Activated naive CD8-positive, alpha-beta T cell treated with anti-CD3 and anti-CD28 coated beads, Interleukin-2, amount 10 ng/mL, durations not matched to agents 7 days and 5 days (primary cell): ENCODE data around the gene MRGPRF. TPM values are rescaled to one million over a fixed set of nuclear protein-coding genes. Genes with fewer than 3 reads are reported as not detected.

Source experiments
- ATAC-seq: fragments of 150-1000 bp; cut with Tn5 transposase; one replicate; pipeline ENCODE4 v1.10.0; 2021; ENCODE audit warnings: low read depth, moderate library complexity
- POLR2A ChIA-PET: fragments of 350-600 bp; sonication (Branson Sonifier 250); formaldehyde crosslinking; loops from one replicate; lab custom pipeline; 2021; ENCODE audit warnings: antibody characterized with exemption; lab: Charles Lee
- DNase-seq: peaks from one replicate; pipeline ENCODE4 v3.0.0; 2021
- H3K27ac Mint-ChIP-seq: one replicate; pipeline ENCODE4 v1.8.0; 2022; ENCODE audit warnings: mild to moderate bottlenecking, mixed read lengths
- H3K27me3 Mint-ChIP-seq: one replicate; pipeline ENCODE4 v1.8.0; 2022; ENCODE audit warnings: mild to moderate bottlenecking, moderate library complexity, mixed read lengths
- H3K36me3 Mint-ChIP-seq: one replicate; pipeline ENCODE4 v1.8.0; 2021; ENCODE audit warnings: mild to moderate bottlenecking, mixed read lengths
- H3K4me1 Mint-ChIP-seq: one replicate; pipeline ENCODE4 v1.8.0; 2021; ENCODE audit warnings: mixed read lengths
- H3K4me3 Mint-ChIP-seq: one replicate; pipeline ENCODE4 v1.8.0; 2022; ENCODE audit warnings: mild to moderate bottlenecking, moderate library complexity, mixed read lengths
- H3K9me3 Mint-ChIP-seq: one replicate; pipeline ENCODE4 v1.8.0; 2021; ENCODE audit warnings: mixed read lengths
- total RNA-seq, 2 experiments: library from RNA; stranded (reverse); gene quantifications; one replicate each; pipeline ENCODE4 v1.2.3, GENCODE V29; 2021

Gene MRGPRF
- total RNA-seq, 2 experiments from 2014 or later, result not detected

DNA sequence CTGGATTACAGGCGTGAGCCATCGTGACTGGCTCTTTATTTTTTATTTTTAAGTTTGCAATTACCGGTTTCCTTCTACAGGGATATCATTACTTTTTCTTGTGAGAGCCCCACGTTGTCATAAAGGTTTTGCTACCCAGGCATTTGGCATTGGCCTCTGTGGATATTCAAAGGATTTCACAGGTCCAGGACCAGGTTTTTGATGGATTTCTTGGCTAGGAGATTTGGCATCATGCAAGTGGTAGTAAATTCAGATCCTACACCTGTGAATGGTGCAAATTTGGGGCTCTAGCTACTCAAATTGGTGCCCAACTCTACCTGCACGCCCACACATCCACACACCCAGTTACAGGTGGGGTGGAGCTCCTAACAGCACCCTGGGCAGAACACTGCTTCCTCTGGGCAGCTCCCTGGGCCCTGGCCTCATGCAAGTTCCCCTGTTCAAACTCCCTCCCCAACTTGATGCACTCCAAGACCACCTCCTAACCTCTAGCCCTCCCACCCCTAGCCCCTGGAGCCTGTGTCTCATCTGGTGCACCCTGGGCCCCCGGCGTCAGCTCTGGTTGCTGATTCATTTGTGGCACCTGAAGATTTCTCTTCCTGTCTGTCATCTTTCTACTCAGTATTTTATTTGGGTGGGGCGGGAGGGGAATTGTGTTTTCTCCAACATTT lies 23.0 kb downstream of the MRGPRF start:
- POLR2A ChIA-PET, result no interaction called here
- peak; percentile 24 for DNase-seq
- Mint-ChIP-seq H3K27ac (no peak overlapping the region), H3K27me3 (peaks cover 45% of the 10 kb centered on the region), H3K4me3 (no peak overlapping the region), H3K9me3 (no peaks in the 10 kb centered on the region), H3K4me1 (no peaks in the 10 kb centered on the region), H3K36me3 (no peaks in the 10 kb centered on the region)
- ATAC-seq, result no peak

DNA sequence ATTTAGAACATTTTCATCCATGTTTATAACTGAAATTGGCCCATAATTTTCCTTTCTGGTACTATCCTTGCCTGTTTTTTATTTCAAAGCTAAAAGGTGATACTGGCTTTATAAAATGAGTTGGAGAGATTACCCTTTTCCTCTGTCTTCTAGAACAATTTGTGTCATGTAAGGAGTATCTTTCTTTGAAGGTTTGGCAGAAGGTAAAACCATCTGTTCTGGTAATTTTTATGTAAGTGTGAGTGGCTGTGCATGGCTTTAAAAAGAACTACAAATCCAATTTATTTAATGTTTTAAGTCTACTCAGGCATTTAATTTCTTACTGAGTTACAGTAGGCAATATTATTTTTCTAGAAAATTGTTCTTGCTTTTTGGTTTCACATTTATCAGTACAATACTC lies 24.6 kb downstream of the MRGPRF start:
- Mint-ChIP-seq H3K4me1 (no peaks in the 10 kb centered on the region), H3K27me3 (peaks cover 47% of the 10 kb centered on the region), H3K9me3 (no peaks in the 10 kb centered on the region), H3K27ac (no peak overlapping the region), H3K36me3 (no peaks in the 10 kb centered on the region), H3K4me3 (no peak overlapping the region)
- POLR2A ChIA-PET, result no interaction called here
- ATAC-seq (no peak), DNase-seq (no peak)

DNA sequence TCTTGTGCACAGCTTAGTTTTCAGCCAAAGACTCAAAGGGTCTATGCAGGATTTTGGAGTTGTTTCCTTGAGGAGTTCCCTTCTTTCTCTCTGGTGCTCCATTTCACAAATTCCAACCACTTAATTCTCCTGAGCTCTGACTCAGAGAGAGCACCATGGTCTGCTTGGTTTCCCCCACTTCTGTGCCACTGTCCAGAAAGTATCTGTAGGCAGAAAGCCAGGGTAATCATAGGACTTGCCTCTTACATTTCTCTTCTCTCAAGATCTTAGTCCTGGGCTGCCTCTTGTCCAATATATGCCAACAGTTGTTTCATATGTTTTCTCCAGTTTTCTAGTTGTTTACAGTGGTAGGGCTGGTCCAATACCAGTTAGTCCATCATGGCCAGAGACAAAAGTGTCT lies 25.8 kb downstream of the MRGPRF start:
- no peak overlapping the region for H3K4me3 Mint-ChIP-seq
- no peak for DNase-seq
- ATAC-seq, result no peak
- no peak overlapping the region for H3K27ac Mint-ChIP-seq
- no peaks in the 10 kb centered on the region for H3K9me3 Mint-ChIP-seq
- POLR2A ChIA-PET, result no interaction called here
- H3K27me3 Mint-ChIP-seq, result peaks cover 48% of the 10 kb centered on the region
- H3K36me3 Mint-ChIP-seq, result no peaks in the 10 kb centered on the region
- no peaks in the 10 kb centered on the region for H3K4me1 Mint-ChIP-seq

DNA sequence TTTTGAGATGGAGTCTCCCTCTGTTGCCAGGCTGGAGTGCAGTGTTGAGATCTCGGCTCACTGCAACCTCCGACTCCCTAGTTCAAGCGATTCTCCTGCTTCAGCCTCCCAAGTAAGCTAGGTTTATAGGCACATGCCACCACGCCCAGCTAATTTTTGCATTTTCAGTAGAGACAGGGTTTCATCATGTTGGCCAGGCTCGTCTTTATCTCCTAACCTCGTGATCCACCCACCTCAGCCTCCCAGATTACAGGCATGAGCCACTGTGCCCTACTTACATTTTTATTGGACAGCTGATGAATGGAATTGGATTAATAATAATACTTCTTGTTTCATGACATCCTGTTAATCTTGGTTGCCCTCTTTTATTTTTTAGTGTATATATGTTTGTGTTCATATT lies 29.2 kb downstream of the MRGPRF start:
- H3K36me3 Mint-ChIP-seq, result no peaks in the 10 kb centered on the region
- DNase-seq (no peak), ATAC-seq (no peak)
- POLR2A ChIA-PET, result interaction anchor here (0.7 kb wide), 1 partner anchor 447 kb away, joined by 3 read pairs; no protein-coding TSS in a partner anchor
- H3K27ac Mint-ChIP-seq, result no peak overlapping the region
- H3K4me3 Mint-ChIP-seq, result no peak overlapping the region
- H3K9me3 Mint-ChIP-seq, result no peaks in the 10 kb centered on the region
- H3K27me3 Mint-ChIP-seq, result peaks cover 32% of the 10 kb centered on the region
- H3K4me1 Mint-ChIP-seq, result no peaks in the 10 kb centered on the region

DNA sequence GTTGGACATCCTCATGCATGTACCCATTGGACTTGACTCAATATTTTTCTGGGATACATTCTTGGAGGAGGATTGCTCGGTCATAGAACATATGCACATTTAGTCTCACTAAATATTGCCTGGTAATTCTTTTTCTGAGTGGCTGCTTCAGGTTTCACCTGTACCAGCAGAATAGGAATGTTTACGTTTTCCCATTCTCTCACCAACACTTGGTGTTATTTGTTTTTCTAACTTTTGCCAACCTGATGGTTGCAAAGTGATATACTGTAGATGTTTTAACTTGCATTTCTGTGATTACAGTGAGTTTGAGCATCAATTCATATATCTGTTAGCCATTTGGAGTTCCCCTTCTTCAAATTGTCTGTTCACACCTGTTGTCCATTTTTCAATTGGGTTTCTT lies 30.9 kb downstream of the MRGPRF start:
- H3K36me3 Mint-ChIP-seq, result no peaks in the 10 kb centered on the region
- H3K4me3 Mint-ChIP-seq, result no peak overlapping the region
- H3K27ac Mint-ChIP-seq, result no peak overlapping the region
- POLR2A ChIA-PET, result no interaction called here
- no peaks in the 10 kb centered on the region for H3K4me1 Mint-ChIP-seq
- peaks cover 20% of the 10 kb centered on the region for H3K27me3 Mint-ChIP-seq
- DNase-seq (no peak), ATAC-seq (no peak)
- H3K9me3 Mint-ChIP-seq, result no peaks in the 10 kb centered on the region

DNA sequence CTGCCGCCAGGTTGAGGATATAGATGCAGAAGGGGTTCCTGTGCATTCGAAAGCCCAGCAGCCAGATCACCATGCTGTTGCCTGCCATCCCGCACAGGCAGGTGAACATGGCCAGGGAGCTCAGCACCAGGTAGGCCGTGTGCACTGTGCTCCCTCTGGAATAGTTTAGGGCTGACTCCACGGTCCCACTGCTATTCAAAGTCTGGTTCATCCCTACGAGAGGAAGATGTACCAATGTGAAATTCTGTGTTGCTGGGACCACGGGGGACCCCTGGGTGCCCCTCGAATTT lies 32.3 kb downstream of the MRGPRF start, which contains the start of gene MRGPRD:
Gene MRGPRD (minus strand): TSS at position 211 of the 290 bp plus-strand sequence. CDS start 0 bp downstream, at position 211.
- H3K27ac Mint-ChIP-seq, result no peak within 1 kb of the TSS
- H3K36me3 Mint-ChIP-seq, result no peaks in the 10 kb centered on the region
- H3K27me3 Mint-ChIP-seq, result peaks cover 15% of the 10 kb centered on the region
- no peaks in the 10 kb centered on the region for H3K9me3 Mint-ChIP-seq
- ATAC-seq, result no peak
- no peak within 1 kb of the TSS for H3K4me3 Mint-ChIP-seq
- peak; percentile 2 for DNase-seq
- H3K4me1 Mint-ChIP-seq, result no peaks in the 10 kb centered on the region
- POLR2A ChIA-PET, result no interaction called here

DNA sequence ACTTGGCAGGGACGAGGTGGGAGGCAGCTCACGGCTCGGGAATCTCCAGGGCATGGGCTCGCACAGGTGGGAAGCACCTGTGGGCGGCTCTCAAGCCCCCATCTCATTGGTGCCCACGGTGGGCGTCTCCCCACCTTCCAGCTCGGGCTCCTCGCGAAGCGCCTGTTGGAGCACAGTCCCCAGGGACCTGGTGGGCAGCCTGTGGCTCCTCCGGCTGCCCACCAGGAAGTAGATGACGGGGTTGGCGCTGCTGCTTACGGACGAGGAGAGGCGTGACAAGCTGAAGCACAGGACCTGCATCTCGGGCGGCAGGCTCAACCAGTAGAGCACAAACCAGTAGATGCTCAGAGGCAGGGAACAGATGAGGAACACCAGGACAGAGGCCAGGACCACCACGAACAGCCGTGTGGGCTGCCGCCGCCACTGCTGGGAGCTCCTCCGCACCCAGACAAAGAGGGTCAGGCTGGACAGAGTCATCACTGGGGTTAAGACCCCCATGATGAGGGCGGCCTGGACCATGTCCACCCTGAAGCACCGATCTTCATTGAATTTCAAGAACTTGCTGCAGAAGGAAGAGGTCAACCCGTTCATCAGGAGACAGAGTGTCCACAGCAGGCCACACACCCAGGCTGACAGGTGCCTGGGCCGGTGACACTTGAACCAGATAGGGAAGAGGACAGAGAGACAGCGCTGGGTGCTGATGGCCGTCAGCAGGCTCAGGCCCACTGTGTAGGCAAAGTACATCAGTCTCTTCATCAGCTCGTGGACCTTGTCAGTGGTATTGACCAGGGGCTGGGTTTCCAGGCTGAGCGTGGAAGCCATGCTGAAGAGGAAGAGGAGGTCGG lies 32.9 kb downstream of the MRGPRF start:
- DNase-seq, result peak; percentile 7
- no peak overlapping the region for H3K4me3 Mint-ChIP-seq
- H3K27ac Mint-ChIP-seq, result no peak overlapping the region
- ATAC-seq, result no peak
- POLR2A ChIA-PET, result no interaction called here
- no peaks in the 10 kb centered on the region for H3K9me3 Mint-ChIP-seq
- no peaks in the 10 kb centered on the region for H3K4me1 Mint-ChIP-seq
- no peaks in the 10 kb centered on the region for H3K36me3 Mint-ChIP-seq
- H3K27me3 Mint-ChIP-seq, result peaks cover 11% of the 10 kb centered on the region

DNA sequence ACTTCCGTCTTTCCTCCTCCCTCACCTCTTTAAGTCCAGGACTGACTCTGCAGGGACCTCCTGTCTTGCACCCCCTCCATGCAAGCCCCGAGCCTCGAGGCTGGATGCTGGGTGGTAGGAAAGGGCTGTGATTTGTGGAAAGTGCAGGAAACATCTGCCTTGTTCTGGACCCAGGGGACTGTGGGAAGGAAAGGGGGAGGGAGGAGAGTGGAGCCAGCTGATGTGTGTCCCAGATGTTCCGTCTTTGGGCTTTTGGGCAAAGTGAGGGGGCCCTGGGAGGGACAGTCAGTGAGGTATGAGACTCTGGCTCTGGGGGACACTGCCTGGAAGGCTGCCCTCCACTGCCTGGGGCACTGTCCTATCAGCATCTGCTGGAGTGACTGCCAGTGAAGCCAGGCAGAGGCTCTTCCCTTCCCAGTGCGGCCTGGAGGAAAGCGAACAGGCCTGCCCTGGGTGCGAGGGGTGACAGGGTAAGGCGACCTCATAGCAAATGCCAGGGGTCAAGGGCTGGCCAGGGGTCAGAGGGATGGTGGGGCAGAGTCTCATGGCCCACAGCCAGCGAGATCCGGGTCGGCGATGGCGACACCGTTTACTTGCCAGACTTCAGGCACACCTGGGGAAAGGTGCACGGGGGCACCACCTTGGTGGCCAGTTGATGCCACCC lies 34.0 kb downstream of the MRGPRF start:
- no peak overlapping the region for H3K27ac Mint-ChIP-seq
- POLR2A ChIA-PET, result no interaction called here
- DNase-seq, result peak; percentile 18
- no peak overlapping the region for H3K4me3 Mint-ChIP-seq
- H3K36me3 Mint-ChIP-seq, result no peaks in the 10 kb centered on the region
- peaks cover 3% of the 10 kb centered on the region for H3K4me1 Mint-ChIP-seq
- H3K9me3 Mint-ChIP-seq, result no peaks in the 10 kb centered on the region
- ATAC-seq, result no peak
- H3K27me3 Mint-ChIP-seq, result peaks cover 9% of the 10 kb centered on the region

DNA sequence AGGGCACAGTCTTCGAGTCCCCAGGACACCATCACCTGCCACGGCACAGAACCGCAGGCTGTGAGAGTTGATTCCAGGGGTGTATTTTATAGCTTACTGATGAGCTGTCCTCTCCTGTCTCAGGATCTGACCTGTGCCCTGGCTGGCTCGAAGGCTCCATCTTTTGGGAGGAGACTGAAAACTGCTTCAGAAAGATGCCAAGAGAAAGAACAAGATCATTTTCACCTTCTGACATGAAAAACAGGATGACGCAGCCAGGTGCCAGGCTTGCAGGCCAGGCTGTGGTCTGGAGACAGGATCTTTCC lies 34.5 kb downstream of the MRGPRF start:
- ATAC-seq, result no peak
- no peaks in the 10 kb centered on the region for H3K9me3 Mint-ChIP-seq
- H3K27ac Mint-ChIP-seq, result no peak overlapping the region
- no peak overlapping the region for H3K4me3 Mint-ChIP-seq
- peaks cover 8% of the 10 kb centered on the region for H3K27me3 Mint-ChIP-seq
- POLR2A ChIA-PET, result no interaction called here
- peaks cover 3% of the 10 kb centered on the region for H3K4me1 Mint-ChIP-seq
- no peaks in the 10 kb centered on the region for H3K36me3 Mint-ChIP-seq
- DNase-seq, result no peak

DNA sequence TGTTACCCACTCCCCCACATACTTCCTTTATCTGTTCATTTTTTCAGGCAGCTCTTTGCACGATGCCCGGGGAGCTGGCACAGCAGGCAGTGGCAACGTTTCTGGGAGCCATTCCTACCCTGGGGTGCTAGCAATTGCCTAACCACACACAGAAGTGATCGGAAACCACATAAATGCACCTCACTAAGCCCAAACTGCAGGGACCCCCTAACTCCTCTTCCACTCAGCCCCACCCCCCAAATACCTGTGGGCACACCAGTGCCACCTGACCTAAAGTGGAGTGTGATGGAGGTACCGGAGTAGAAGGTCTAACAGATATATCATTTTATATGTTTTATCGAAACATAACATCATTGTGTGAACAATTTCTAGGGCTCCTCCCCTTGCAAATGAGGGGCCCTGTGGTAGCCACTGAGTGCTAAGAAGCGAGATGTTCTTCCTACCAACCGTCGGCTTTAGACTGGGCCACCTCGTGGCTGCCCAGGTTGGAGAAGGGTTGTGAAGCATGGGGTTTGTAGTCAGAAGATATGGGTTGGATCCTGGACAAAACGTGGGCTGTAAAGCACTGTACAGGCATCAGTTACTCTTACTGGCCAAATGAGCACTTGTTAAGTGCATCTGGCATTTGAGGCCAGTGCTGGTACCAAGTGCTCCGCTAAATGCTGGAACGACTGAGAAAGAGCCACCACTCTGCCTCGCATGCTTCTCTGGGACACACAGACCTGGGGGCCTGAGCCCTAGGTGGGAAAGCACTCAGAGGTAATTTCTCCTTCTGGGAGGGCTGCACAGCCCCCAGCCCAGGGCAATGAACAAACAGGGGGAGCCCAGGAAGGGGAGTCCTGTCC lies 35.0 kb downstream of the MRGPRF start:
- DNase-seq (peak; percentile 15), ATAC-seq (no peak)
- Mint-ChIP-seq H3K36me3 (no peaks in the 10 kb centered on the region), H3K4me3 (no peak overlapping the region), H3K9me3 (no peaks in the 10 kb centered on the region), H3K4me1 (peaks cover 3% of the 10 kb centered on the region), H3K27ac (no peak overlapping the region), H3K27me3 (peaks cover 7% of the 10 kb centered on the region)
- POLR2A ChIA-PET, result no interaction called here

DNA sequence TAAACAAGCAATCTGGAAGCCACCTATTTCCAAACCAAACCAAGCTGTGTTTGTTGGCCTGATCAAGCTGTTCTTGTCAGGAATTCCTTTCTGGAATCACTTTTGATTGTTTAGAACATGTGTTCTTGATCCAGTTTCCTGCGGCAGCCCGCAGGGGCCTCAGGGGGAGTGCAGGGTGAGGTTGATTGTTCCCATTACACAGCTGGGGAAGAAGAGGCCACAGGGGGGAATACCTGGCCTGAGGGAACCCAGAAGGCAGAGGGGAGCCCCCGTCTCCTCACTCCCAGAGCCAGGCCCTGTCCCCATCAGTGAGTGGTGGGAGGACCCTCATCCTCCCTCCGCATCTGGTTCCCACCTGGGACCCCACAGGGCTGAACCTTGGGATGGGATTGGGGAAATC lies 36.5 kb downstream of the MRGPRF start:
- DNase-seq, result peak; percentile 4
- no peak for ATAC-seq
- Mint-ChIP-seq H3K27me3 (no peaks in the 10 kb centered on the region), H3K9me3 (no peaks in the 10 kb centered on the region), H3K36me3 (no peaks in the 10 kb centered on the region), H3K4me3 (no peak overlapping the region), H3K4me1 (peaks cover 3% of the 10 kb centered on the region), H3K27ac (no peak overlapping the region)
- POLR2A ChIA-PET, result no interaction called here

DNA sequence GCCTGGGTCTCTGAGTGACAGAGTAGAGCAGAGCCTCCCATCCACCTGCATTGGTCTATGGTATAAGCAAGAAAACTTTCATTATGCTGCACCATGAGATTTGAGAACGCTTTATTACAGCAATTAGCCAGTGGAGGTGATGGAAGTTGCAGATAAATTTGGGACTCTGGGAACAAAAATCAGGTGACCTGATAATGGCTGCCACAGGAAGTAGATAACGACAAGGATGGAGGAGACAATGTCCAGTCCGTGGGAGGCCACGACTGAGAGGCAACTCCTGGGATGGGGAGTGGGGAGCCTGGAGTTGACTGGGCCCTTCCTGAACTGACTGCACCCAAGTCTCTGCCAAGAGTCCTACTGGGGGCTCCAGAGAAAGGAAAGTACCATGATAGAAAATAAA lies 37.0 kb downstream of the MRGPRF start:
- H3K9me3 Mint-ChIP-seq, result no peaks in the 10 kb centered on the region
- H3K27me3 Mint-ChIP-seq, result no peaks in the 10 kb centered on the region
- H3K4me3 Mint-ChIP-seq, result no peak overlapping the region
- H3K4me1 Mint-ChIP-seq, result peaks cover 3% of the 10 kb centered on the region
- ATAC-seq (no peak), DNase-seq (no peak)
- no peak overlapping the region for H3K27ac Mint-ChIP-seq
- no peaks in the 10 kb centered on the region for H3K36me3 Mint-ChIP-seq
- POLR2A ChIA-PET, result no interaction called here
